Dermis microvascular lymphatic vessel endothelial cell (primary cell): Measurements from ENCODE around the gene HOXA7. TPM values are rescaled to one million over a fixed set of nuclear protein-coding genes. Genes with fewer than 3 reads are reported as not detected.

ENCODE experiments used
- DNase-seq, 2 donors: peaks; one replicate each; pipeline versions ENCODE4 v3.0.0 to v3.0.0-alpha.2; 2010; ENCODE audit warnings: low read depth in 2 of 2
- total RNA-seq: library from RNA; depleted of rRNA; stranded (reverse); fragments of >200 nt; gene quantifications from 2 replicates; pipeline ENCODE4 v1.2.1, GENCODE V29; 2014

HOXA7 gene
- total RNA-seq, 1 donor from 2014 or later, result 1.0 TPM

GRCh38 chr7:27119412-27119911 is 37.0 kb downstream of the HOXA7 start:
- DNase-seq, result no peak

GRCh38 chr7:27118580-27118979 is 37.9 kb downstream of the HOXA7 start:
- DNase-seq, result no peak

- DNase-seq, result peak; percentile 71 to 80
Observed at GRCh38 chr7:27117887-27118491, 38.5 kb downstream of the HOXA7 start.

- DNase-seq, result no peak
Observed at GRCh38 chr7:27116962-27117886, 39.3 kb downstream of the HOXA7 start.

DNA sequence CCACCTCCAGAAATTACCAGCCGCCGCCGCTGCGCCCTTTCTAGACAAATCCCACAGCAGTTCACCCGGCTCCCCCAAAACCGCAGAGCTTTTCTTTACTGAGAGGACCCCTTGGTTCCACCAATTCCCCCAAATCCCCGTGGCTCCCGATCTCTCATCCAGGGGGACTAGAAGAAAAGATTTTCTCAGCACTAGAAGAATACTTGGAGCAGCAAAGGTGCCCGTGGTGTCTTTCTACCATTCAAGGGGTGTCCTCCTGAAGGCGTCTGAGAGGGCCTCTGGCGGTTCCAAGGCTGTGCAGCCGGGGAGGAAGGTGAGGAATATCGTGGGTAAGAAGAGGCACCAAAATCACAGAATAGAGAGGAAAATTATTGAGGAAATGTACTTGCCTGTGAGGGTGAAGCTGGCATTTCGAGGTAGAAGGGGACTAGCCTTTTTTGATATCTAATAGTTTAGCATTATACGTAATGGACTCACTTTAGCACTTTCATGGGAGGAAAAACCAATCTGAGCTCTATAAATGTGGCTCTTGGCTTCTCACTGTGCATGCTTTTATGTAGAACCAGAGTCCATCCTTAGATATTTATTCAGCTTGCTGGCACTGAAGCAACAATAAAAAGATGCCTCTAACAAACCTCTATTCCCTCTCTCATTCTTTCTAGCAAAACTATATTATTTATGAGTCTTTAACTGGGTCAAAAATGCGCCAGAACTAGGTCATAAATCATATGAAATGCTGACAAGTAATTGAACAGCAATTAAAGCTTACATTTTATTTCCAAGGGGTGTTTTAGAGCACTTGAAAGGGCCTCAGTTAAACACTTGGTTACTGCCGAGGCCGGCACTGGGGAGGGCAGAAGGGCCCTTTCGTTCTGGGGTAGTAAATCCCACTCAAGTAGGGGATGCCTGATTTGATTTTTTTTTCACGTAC is 40.2 kb downstream of the HOXA7 start:
- no peak for DNase-seq

DNA sequence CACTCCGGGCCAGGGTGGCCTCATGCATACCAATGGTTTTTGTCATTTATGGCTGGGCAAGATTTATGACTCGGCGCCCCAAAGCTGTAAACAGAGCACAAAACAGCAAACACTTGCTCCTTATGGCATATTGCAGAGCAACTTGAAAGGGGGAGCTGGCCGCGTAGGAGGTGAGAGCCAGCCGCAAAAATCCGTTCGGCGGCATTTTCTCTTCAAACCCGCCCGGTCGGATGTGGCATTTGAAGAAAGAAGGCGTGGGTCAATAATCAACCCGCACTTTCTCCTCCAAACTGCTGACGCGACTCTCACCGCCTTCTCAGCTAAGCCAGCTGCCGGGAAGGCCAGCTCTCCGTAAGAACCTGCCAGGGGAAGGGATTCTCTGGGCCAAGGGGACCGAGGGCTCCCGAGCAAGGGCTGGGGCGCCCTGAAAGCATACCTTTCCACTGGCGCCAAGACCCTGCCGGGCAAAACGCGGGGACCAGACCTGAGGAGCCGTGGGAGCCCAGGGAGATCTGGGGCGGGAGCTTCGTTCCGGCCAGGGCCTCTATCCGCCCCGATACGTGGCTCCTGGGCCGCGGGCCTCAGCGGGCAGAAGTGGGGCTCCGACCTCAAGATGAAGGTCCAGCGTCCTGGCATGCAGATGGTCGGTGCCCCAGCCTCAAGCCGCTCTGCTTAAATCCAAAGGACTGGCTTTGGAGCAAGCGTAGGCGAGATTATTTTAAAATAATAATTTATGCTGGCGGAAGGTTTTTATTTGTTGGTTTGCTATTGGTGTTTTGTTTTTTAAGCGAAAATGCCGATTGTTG is 41.1 kb downstream of the HOXA7 start:
- DNase-seq, result no peak

GRCh38 chr7:27114881-27115220 is 41.6 kb downstream of the HOXA7 start:
- DNase-seq, result no peak

GRCh38 chr7:27113991-27114769 is 42.3 kb downstream of the HOXA7 start:
- peak in 1 of 2 donors; percentile 54 for DNase-seq

GRCh38 chr7:27112955-27113949 is 43.2 kb downstream of the HOXA7 start:
- DNase-seq, result peak in 1 of 2 donors; percentile 94

GRCh38 chr7:27112361-27112760 is 44.1 kb downstream of the HOXA7 start:
- peak in 1 of 2 donors; percentile 50 for DNase-seq

DNA sequence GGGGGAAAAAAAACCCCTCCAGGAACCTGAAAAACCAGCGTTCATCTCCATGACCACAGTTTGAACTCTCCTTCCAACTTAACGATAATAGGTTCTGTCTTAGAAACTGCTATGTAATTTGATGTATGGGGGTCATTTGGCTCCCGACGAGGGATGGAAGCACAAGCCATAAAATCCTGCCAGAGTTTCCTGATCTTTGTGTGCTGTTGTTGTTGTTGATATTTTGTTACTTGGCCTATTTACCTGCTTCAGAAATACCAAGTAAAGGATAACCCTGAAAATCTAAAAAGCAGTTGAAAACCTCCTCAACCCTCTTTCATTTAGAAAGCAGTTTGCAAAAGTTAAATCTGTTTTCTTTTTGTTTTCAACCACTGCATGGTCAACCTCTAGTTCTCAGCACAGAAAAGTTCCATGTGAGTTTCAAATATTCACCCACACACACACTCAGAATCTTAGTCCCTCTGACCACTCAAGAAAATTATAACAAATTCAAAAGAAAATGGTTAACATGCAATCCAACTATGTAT is 44.7 kb downstream of the HOXA7 start:
- no peak for DNase-seq

GRCh38 chr7:27111042-27111750 is 45.3 kb downstream of the HOXA7 start:
- DNase-seq, result peak in 1 of 2 donors; percentile 78

GRCh38 chr7:27110186-27111031 is 46.1 kb downstream of the HOXA7 start:
- no peak for DNase-seq

- DNase-seq, result no peak
Observed at GRCh38 chr7:27109466-27110185, 46.8 kb downstream of the HOXA7 start.

GRCh38 chr7:27108390-27109127 is 47.9 kb downstream of the HOXA7 start:
- DNase-seq, result peak in 1 of 2 donors; percentile 77
